Keratinocyte (primary cell): Measurements from ENCODE around the gene LTBP2.

Source experiments
- CTCF ChIP-seq, 3 experiments: IDR thresholded peaks in 1 of 3; conservative IDR thresholded peaks in 1 of 3; optimal IDR thresholded peaks in 1 of 3; 2 replicates in 2 of 3; 3 replicates in 1 of 3; pipeline versions ENCODE3 to v1.5.1; 2011; ENCODE audit warnings: low read length in 3 of 3, mild to moderate bottlenecking in 3 of 3, moderate library complexity in 2 of 3, control low read depth in 1 of 3, inconsistent platforms in 1 of 3; ENCODE audit not compliant: insufficient read depth in 2 of 3; ENCODE audit errors: extremely low read depth in 1 of 3
- EZH2 ChIP-seq: IDR thresholded peaks from one replicate; pipeline ENCODE4 v1.6.1; 2012; ENCODE audit warnings: inconsistent platforms, mild to moderate bottlenecking, low read length, moderate library complexity

- no peak for TF ChIP-seq CTCF (optimal IDR thresholded peaks at IDR 0.05 in 1 of 3, IDR thresholded peaks at IDR 0.05 in 1 of 3, conservative IDR thresholded peaks at IDR 0.05 in 1 of 3; ENCODE audit: extremely low read depth in 1 of 3, insufficient read depth in 2 of 3, low read length in 3 of 3)
- TF ChIP-seq EZH2, result no peak
Measured at GRCh38 chr14:74568380-74568649, 43.7 kb downstream of the LTBP2 start.
